K562 (cell line): ENCODE measurements around the gene KCNT1. TPM values are rescaled to one million over a fixed set of nuclear protein-coding genes. Genes with fewer than 3 reads are reported as not detected.
A peak's percentile ranks its signal among the peaks of the same experiment; 100 is the strongest.

Source experiments
- ATAC-seq: fragments of 200-7000 bp; cut with Tn5 transposase; 3 replicates; pipeline ENCODE4 v1.9.1; 2020; ENCODE audit warnings: moderate library complexity
- BruUV-seq: library from RNA; stranded (reverse); fragments of 400-500 nt; replicated peaks from 2 replicates; lab custom pipeline; 2021; lab: Mats Ljungman, UMichigan
- CTCF ChIA-PET: fragments of 300-600 bp; formaldehyde crosslinking; extraction: SDS; loops from one replicate; lab custom pipeline; 2021; ENCODE audit warnings: low intra/inter-chr PET ratio; lab: Yijun Ruan, JAX
- POLR2A ChIA-PET: fragments of 300-600, 350-650 bp; sonication (Branson Sonifier 250); formaldehyde crosslinking; extraction: SDS; loops from one replicate; lab custom pipeline; 2021; ENCODE audit warnings: antibody characterized with exemption, inconsistent platforms; lab: Yijun Ruan, JAX
- DNase-seq, 4 experiments: peaks; one replicate each; pipeline versions ENCODE4 v3.0.0 to v3.0.0-alpha.2; 2011 to 2018; ENCODE audit warnings: low spot score in 3 of 4, mixed read lengths in 3 of 4; ENCODE audit errors: extremely low read depth in 1 of 4
- FAIRE-seq: peaks from 2 replicates; lab custom pipeline; 2011; peaks lifted over from hg19 to GRCh38; lab: Jason Lieb, UNC
- H2AFZ ChIP-seq: 2 replicates; pipeline ENCODE4 v1.6.0; 2011; ENCODE audit warnings: low read depth, low read length, control low read depth, inconsistent platforms
- H3K27ac ChIP-seq: fragments of 200-600 bp; 3 replicates; pipeline ENCODE4 v1.8.0; 2011; ENCODE audit warnings: low read depth, mild to moderate bottlenecking, control low read depth, inconsistent platforms, low read length, moderate library complexity, mixed read lengths; ENCODE audit errors: extremely low read depth
- H3K27me3 ChIP-seq, 2 experiments: fragments of 300-600 bp in 1 of 2; 2 replicates in 1 of 2; 3 replicates in 1 of 2; pipeline versions ENCODE4 v1.6.0 to v1.8.0; 2011; ENCODE audit warnings: inconsistent platforms in 2 of 2, low read length in 2 of 2, mild to moderate bottlenecking in 1 of 2, mixed read lengths in 1 of 2, moderate library complexity in 1 of 2; ENCODE audit not compliant: control insufficient read depth in 2 of 2, insufficient read depth in 2 of 2
- H3K36me3 ChIP-seq: fragments of 300-600 bp; 3 replicates; pipeline ENCODE4 v1.8.0; 2011; ENCODE audit warnings: mild to moderate bottlenecking, low read length, inconsistent platforms; ENCODE audit not compliant: control insufficient read depth, insufficient read depth
- H3K4me1 ChIP-seq, 2 experiments: fragments of 200-600 bp in 1 of 2; replicated peaks in 1 of 2; 2 replicates in 1 of 2; 3 replicates in 1 of 2; pipeline versions ENCODE4 v1.5.1 to v1.8.0; 2011; ENCODE audit warnings: inconsistent platforms in 2 of 2, low read length in 2 of 2, mild to moderate bottlenecking in 1 of 2, mixed read lengths in 1 of 2, moderate library complexity in 1 of 2; ENCODE audit not compliant: control insufficient read depth in 2 of 2, insufficient read depth in 2 of 2
- H3K4me2 ChIP-seq: 2 replicates; pipeline ENCODE4 v1.6.1; 2011; ENCODE audit warnings: low read length, control low read depth, inconsistent platforms, mixed read lengths; ENCODE audit not compliant: insufficient read depth
- H3K4me3 ChIP-seq: fragments of 200-600 bp; sonication (generic), shearing (Covaris generic); 2 replicates; pipeline ENCODE4 v1.5.1; 2016; ENCODE audit warnings: control low read depth, inconsistent platforms
- H3K79me2 ChIP-seq: fragments of 200-600 bp; 3 replicates; pipeline ENCODE4 v1.8.0; 2011; ENCODE audit warnings: low read length, inconsistent platforms; ENCODE audit not compliant: control insufficient read depth, insufficient read depth
- H3K9ac ChIP-seq, 2 experiments: 2 replicates each; pipeline versions ENCODE4 v1.6.0 to v1.6.1; 2011; ENCODE audit warnings: low read depth in 2 of 2, low read length in 2 of 2, control low read depth in 1 of 2, inconsistent platforms in 1 of 2, mild to moderate bottlenecking in 1 of 2, mixed read lengths in 1 of 2; ENCODE audit not compliant: insufficient read depth in 1 of 2
- H3K9me1 ChIP-seq: one replicate; pipeline ENCODE4 v1.6.0; 2011; ENCODE audit warnings: inconsistent platforms, mild to moderate bottlenecking, low read length, moderate library complexity; ENCODE audit not compliant: control insufficient read depth, insufficient read depth
- H3K9me3 ChIP-seq: replicated peaks from 2 replicates; pipeline ENCODE4 v1.5.1; 2011; ENCODE audit warnings: low read depth, low read length, inconsistent platforms; ENCODE audit not compliant: control insufficient read depth, insufficient read depth
- H4K20me1 ChIP-seq: replicated peaks from 2 replicates; pipeline ENCODE4 v1.6.1; 2011; ENCODE audit warnings: low read length, inconsistent platforms, mixed read lengths; ENCODE audit not compliant: control insufficient read depth, insufficient read depth
- NCOA4 ChIP-seq: fragments of 450-650 bp; IDR thresholded peaks from 2 replicates; pipeline ENCODE4 v1.6.1; 2018; ENCODE audit warnings: mild to moderate bottlenecking; ENCODE audit not compliant: partially characterized antibody
- WGBS: fragments of 100-300 bp; shearing (Covaris generic); methylation state at CpG from one replicate; pipeline ENCODE4 v1.1.6; 2016; ENCODE audit warnings: low coverage, mixed read lengths; ENCODE audit not compliant: insufficient coverage; ENCODE audit errors: missing lambda C conversion rate; 5-methylcytosine and 5-hydroxymethylcytosine counted together
- in situ Hi-C: fragments of 300-500 bp; cut with MboI; formaldehyde crosslinking; loops from 4 replicates; pipeline ENCODE4 v1.15.0; 2018; ENCODE audit warnings: inconsistent platforms, mixed read lengths
- intact Hi-C: fragments of 100-400 bp; cut with micrococcal nuclease; formaldehyde crosslinking; loops from 2 replicates; pipeline ENCODE4 v1.14.2; 2022
- polyA plus RNA-seq, 8 experiments: library from polyadenylated mRNA; depleted of rRNA in 4 of 8; stranded (reverse) in 5 of 8; unstranded in 3 of 8; fragments of >200 nt; fragmentation: Nextera tagmentation in 2 of 8; fragmentation: Illumina TruSeq in 1 of 8; extraction: Ambion mirVana in 2 of 8; extraction: Trizol in 1 of 8; gene quantifications; 2 replicates each; pipeline versions ENCODE4 v1.2.1 to v1.2.3, GENCODE V29; 2011 to 2014; ENCODE audit warnings: inconsistent platforms in 1 of 8, missing spikeins in 1 of 8
- total RNA-seq, 7 experiments: library from RNA; depleted of rRNA in 6 of 7; stranded (reverse); fragments of >200 nt in 6 of 7; fragmentation: Illumina TruSeq in 2 of 7; extraction: Trizol in 2 of 7; gene quantifications; 2 replicates each; pipeline versions ENCODE4 v1.2.1 to v1.2.3, GENCODE V29; 2011 to 2021; ENCODE audit warnings: low replicate concordance in 1 of 7

Gene KCNT1
- total and polyA plus RNA-seq, 9 of the 15 experiments (the other 6 are each of a cell fraction or from before 2014, with no cell fraction given) = 0.05 TPM; not detected in 8

DNA sequence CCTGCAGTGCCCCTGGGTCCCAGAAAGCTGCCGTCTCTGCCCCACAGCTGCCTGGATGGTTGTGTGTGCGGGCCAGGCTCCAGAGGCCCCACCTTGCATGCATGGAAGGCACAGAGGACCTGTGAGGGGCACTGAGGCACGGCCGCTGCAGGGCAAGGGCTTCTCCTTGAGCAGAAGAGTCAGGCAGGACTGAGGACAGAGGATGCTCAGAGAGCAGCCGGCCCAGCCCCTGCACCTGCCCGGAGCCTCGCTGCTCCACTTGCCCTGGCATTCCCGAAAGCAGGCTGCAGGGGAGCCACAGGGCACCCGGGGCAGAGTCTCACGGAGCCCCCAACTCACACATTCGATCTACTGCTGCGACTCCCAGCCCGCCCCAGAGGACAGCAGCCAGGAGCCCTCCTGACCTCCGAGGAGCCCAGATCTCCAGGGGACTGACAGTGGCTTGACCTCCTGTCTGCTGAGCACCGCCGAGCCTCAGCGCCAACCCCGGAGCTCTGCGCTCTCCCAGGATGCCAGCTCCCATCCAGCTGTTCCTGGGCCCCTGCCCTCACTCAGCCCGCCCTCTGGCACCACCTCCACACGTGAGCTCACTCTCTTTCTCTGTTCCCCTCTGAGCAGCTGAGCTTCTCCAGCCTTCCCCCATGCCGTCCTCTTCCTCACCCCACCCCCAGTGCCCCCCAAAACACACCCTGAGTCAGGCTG is 95.0 kb downstream of the KCNT1 start:
- H3K9me3 ChIP-seq = no peaks in the 10 kb centered on the region; the same call in 1 of the 2 replicates
- H3K27me3 ChIP-seq = peaks cover 6 to 39% of the 10 kb centered on the region in 2 experiments; a peak in 4 of 5 replicates
- H3K9me1 ChIP-seq = no peaks in the 10 kb centered on the region
- no peaks in the 10 kb centered on the region for H3K36me3 ChIP-seq
- H3K4me3 ChIP-seq = no peak overlapping the region
- intact Hi-C loops (loop anchor here (5.0 to 10.0 kb wide), 3 partner anchors 92 to 325 kb away; partner anchors contain the start of gene KCNT1), in situ Hi-C loops (loop anchor here (10.0 kb wide), 1 partner anchor 478 kb away; no protein-coding TSS in a partner anchor)
- no peak overlapping the region for H3K27ac ChIP-seq
- no peak overlapping the region for H3K4me2 ChIP-seq
- POLR2A ChIA-PET = interaction anchor here (0.6 to 0.7 kb wide), 3 partner anchors 8 to 325 kb away, joined by 3 read pairs; no protein-coding TSS in a partner anchor
- no peak overlapping the region; a peak in 1 of 4 replicates for H3K9ac ChIP-seq
- peak in 1 of 4 experiments; percentile 10 for DNase-seq
- 19% methylated on average over 18 of the region's 22 CpGs for WGBS
- ATAC-seq = no peak
- TF ChIP-seq NCOA4 = no peak
- FAIRE-seq = no peak
- H4K20me1 ChIP-seq = peaks cover 9% of the 10 kb centered on the region
- H3K79me2 ChIP-seq = no peaks in the 10 kb centered on the region
- peaks cover 3 to 40% of the 10 kb centered on the region in 2 experiments; a peak in 3 of 5 replicates for H3K4me1 ChIP-seq
- CTCF ChIA-PET = interaction anchor here (1.0 kb wide), 1 partner anchor 193 kb away, joined by 3 read pairs; no protein-coding TSS in a partner anchor
- no TSS peak for BruUV-seq
- H2AFZ ChIP-seq = no peak overlapping the region
